AG09309 (cell line): ENCODE measurements around the gene PRC1.
"Not testable (repeated sequence)": the region's sequence is repeated elsewhere in the genome, so short reads cannot be mapped to it uniquely, and the experiment has no call there.

Experiments used
- DNase-seq: peaks from one replicate; pipeline ENCODE4 v3.0.0-alpha.2; 2010; ENCODE audit warnings: low read depth
- H3K4me3 ChIP-seq: 2 replicates; pipeline ENCODE4 v1.5.1; 2011; ENCODE audit warnings: mild to moderate bottlenecking, low read depth, low read length, moderate library complexity; ENCODE audit not compliant: control insufficient read depth
- CTCF ChIP-seq: IDR thresholded peaks from 2 replicates; pipeline ENCODE4 v1.5.1; 2011; ENCODE audit warnings: mild to moderate bottlenecking, low read depth, low read length, inconsistent platforms; ENCODE audit not compliant: insufficient read depth, control insufficient read depth; ENCODE audit errors: missing control alignments

Gene PRC1

GRCh38 chr15:90931575-90931827 lies 62.8 kb downstream of the PRC1 start:
- no peak for TF ChIP-seq CTCF
- H3K4me3 ChIP-seq: peak overlapping the region; percentile 82
- no peak for DNase-seq

GRCh38 chr15:90930861-90931574 lies 63.3 kb downstream of the PRC1 start:
- no peak for TF ChIP-seq CTCF
- no peak overlapping the region; the same call in 1 of the 2 replicates for H3K4me3 ChIP-seq
- DNase-seq: no peak

- H3K4me3 ChIP-seq: peak overlapping the region; percentile 56
- no peak for TF ChIP-seq CTCF
- DNase-seq: no peak
Observed at GRCh38 chr15:90929246-90930019, 64.9 kb downstream of the PRC1 start.

- H3K4me3 ChIP-seq, DNase-seq: not testable (repeated sequence)
Observed at GRCh38 chr15:90928106-90928505, 66.2 kb downstream of the PRC1 start.

GRCh38 chr15:90926766-90927165 lies 67.6 kb downstream of the PRC1 start:
- not testable (repeated sequence) for DNase-seq, H3K4me3 ChIP-seq

GRCh38 chr15:90924375-90924774 lies 70.0 kb downstream of the PRC1 start:
- no peak overlapping the region for H3K4me3 ChIP-seq
- no peak for DNase-seq
- TF ChIP-seq CTCF: no peak

GRCh38 chr15:90922712-90923322 lies 71.5 kb downstream of the PRC1 start:
- DNase-seq, H3K4me3 ChIP-seq: not testable (repeated sequence)

GRCh38 chr15:90921887-90922286 lies 72.4 kb downstream of the PRC1 start:
- no peak overlapping the region for H3K4me3 ChIP-seq
- TF ChIP-seq CTCF: no peak
- DNase-seq: no peak
